Tibial nerve (tissue), 3 donors: ENCODE measurements around the gene FETUB.

ENCODE experiments used
- POLR2A ChIP-seq, 2 donors: fragments of 450-650 bp; IDR thresholded peaks; one replicate each; pipeline ENCODE4 v1.6.1; 2017; ENCODE audit warnings: antibody characterized with exemption in 2 of 2, mild to moderate bottlenecking in 2 of 2, moderate library complexity in 2 of 2
- TF ChIP-seq, protein P1 (sequence below), 5 experiments: fragments of 200-600 bp in 3 of 5; fragments of 450-650 bp in 2 of 5; sonication (generic) in 3 of 5; IDR thresholded peaks; one replicate each; pipeline ENCODE4 v1.5.1; 2016 to 2019; ENCODE audit warnings: antibody characterized with exemption in 5 of 5, mild to moderate bottlenecking in 3 of 5, moderate library complexity in 2 of 5

DNA sequence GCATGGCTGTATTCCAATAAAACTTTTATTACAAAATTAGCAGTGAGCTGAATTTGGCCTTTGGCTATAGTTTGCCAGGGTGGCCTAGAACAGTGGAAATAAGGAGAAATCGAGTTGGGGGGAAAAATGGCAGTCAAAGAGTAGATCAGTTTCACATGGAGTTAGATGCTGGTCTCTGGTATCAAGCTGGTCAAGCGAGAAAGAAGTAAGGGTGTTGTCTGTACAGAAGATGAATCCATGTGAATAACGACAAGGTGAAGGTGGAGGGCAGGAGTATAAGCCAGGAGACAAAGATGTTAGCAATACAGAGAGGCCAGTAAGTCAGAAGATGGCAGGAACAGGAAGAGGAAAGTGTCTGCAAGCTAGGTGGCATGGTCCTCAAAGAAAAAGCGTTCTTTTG is 15.6 kb upstream of the FETUB start:
- TF ChIP-seq, protein P1, sequence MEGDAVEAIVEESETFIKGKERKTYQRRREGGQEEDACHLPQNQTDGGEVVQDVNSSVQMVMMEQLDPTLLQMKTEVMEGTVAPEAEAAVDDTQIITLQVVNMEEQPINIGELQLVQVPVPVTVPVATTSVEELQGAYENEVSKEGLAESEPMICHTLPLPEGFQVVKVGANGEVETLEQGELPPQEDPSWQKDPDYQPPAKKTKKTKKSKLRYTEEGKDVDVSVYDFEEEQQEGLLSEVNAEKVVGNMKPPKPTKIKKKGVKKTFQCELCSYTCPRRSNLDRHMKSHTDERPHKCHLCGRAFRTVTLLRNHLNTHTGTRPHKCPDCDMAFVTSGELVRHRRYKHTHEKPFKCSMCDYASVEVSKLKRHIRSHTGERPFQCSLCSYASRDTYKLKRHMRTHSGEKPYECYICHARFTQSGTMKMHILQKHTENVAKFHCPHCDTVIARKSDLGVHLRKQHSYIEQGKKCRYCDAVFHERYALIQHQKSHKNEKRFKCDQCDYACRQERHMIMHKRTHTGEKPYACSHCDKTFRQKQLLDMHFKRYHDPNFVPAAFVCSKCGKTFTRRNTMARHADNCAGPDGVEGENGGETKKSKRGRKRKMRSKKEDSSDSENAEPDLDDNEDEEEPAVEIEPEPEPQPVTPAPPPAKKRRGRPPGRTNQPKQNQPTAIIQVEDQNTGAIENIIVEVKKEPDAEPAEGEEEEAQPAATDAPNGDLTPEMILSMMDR (IDR thresholded peaks at IDR 0.05) = no peak
- no peak for TF ChIP-seq POLR2A (IDR thresholded peaks at IDR 0.05)
